GM21515 (cell line): ENCODE data around the gene CROCC2.

Source experiments
- ATAC-seq: cut with Tn5 transposase; IDR thresholded peaks from one replicate; pipeline ENCODE4 v1.9.1; 2021; ENCODE audit not compliant: unreplicated experiment

CROCC2 gene

DNA sequence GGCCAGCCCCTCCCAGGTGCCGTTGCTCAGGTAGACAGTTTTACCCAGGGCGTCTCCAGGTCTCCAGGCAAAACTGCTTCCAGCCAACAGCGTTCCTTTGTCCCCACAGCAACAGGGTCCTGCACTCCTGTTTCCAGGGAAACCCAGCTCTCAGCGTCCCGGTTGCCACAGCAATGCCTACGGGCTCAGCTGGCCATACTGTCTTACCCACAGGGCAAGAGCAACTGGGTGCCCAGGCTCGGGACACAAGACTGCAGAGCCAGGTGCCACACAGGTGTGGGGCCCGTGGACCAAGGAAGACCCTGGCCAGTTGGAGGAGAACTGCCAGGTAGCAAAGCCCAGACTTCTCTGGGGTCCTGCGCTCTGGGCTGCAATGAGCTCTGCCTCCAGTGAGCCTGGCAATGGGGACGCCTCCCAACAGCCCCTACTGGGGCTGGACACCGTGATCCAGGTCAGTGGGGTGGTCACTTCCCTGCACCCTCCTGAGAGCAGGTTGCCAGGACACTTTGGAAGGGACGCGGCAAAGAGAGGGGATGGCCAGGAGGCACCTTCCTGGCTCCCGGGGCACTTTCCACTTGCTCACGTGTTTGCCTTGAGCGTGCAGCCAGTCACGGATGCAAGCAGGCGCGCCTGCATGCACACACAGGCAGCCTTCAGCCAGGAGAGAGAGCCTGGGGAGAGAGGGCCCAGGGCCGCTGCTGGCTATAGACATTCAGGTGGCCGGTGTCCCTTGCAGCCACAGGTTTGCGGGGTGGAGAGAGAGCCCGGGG lies at the start of gene CROCC2:
TSS of gene CROCC2 (plus strand) at position 196 of the 770 bp plus-strand sequence. CDS start at position 374, 178 bp downstream.
- no peak for ATAC-seq

DNA sequence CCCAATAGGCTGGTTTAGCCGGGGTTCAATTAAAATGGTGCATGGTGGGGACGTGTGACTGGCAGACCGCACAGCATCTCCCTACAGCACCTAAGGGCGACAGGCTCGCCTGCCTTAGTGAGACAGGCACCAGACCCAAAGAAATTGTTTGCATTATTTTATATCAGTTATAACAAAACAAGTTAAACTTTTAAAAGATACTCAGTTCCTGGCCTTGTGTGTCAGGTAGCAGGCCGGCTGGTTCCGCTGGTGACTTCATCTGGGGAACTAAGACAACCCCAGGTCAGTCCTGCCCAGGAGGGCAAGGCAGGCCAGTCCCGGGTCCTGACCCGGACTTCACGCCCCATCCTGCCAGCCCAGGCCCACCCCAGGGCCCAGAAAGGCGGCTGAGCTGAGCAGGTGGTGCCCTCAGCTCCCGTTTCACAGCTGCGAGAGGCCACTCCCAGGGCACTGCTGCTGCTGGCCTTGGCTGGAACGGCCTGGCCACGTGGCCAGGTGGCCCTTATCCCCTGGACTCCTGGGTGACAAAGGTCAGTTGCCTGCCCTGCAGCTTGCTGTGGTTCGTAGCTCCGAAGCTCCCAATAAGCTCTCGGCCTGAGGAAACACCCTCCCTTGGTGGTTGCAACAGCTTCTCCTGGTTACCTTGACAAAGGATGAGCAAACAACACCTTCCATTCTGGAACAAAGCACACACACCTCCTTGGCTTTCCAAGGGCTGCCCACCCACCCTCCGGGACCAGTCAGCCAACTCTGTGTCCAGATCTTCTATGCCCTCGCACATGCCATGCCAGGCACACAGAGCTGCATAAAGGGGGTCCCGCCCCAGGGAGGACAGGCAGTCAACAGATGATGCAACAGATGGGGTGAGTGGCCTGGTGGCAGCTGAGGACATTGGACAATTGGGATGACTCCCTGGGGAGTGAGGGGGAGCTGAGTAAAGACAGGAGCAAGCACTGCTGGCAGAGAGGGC lies 48.8 kb upstream of the CROCC2 start:
- ATAC-seq, result no peak

DNA sequence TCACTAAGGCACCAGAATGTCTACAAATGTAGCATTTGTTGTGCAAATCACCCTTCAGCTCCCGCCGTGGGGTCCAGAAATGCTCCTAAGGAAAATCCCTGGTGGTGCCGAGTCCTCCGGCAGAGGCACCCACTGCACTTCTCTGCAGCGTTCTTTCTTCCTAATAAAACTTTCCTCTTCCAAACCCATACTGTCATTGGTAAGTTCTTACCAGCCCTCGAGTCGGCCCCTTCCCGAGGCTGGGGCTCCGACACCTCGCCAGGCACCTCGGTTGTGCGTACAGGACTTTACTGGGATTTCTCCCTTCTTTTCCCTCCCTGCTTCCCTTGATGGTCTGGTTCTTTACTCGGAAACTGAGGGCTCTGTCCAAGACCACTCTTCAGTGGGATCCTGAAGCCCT lies 47.8 kb upstream of the CROCC2 start:
- no peak for ATAC-seq

DNA sequence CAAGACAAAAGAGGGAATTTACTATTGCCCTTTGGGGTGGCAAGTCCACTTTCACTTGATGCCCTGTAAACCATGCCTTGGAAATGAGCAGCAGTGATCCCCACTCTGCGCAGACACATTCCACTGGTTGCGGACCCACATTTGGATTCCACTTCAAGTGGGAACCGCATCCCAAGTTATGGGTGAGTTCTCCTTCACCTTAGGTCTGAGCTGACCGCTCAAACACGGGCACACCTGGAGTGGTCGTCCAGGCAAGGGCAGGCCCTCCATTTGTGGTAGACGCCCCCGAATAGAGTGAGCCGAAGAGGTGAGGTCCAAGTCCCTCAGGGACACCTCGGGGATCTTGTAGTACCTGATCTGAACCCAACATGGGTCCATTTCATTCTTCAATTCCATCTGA lies 47.3 kb upstream of the CROCC2 start:
- no peak for ATAC-seq

DNA sequence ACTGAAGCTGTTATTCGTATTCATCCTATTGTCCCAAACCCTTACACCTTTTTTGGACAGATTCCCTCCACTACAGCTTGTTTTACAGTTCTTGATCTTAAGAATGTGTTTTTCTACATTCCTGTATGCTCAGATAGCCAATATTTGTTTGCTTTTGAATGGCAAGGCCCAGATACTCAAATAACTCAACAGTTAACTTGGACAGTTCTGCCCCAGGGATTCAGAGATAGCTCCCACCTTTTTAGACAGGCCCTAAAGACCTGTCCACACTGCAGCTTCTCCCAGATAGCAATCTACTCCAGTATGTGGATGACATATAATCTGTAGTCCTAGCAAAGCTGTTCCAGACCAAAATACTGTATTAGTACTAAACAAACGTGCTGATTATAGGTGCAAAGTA lies 44.6 kb upstream of the CROCC2 start:
- ATAC-seq, result no peak

DNA sequence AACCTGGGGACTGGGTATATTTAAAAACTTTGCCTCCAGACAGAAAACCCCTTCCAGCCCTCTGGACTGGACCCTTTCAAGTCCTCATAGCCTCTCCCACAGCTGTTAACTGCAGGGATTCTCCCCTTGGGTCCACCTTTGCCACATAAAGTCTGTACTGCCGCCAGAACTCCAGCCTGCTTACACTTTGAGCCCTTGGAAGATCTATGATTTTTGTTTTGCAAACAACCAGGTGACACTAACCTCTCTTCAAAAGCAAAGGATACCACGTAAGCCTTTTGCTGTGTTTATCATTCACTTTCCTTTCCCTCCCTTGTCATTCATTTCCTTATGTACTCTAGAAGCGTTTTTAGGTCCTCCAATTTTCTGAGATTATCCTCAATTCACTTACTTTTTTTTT lies 41.7 kb upstream of the CROCC2 start:
- no peak for ATAC-seq

DNA sequence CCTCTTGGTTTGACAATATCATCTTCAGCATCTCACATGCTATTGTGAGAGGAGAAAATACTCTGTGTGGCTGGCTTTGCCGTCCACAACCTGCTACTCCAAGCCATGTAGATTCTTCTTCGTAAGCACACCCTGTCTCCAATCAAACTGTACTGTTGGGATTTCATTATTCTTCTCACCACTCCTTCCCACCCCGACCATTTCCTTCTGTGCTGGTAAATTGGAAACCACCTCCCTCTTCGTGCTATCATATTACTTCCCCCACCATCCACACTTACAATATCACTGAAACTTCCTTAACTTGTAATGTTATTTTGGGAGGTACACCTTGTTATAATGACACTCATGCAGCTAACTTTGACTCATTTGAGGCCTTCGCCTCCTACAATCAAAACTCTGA lies 40.7 kb upstream of the CROCC2 start:
- ATAC-seq, result no peak

DNA sequence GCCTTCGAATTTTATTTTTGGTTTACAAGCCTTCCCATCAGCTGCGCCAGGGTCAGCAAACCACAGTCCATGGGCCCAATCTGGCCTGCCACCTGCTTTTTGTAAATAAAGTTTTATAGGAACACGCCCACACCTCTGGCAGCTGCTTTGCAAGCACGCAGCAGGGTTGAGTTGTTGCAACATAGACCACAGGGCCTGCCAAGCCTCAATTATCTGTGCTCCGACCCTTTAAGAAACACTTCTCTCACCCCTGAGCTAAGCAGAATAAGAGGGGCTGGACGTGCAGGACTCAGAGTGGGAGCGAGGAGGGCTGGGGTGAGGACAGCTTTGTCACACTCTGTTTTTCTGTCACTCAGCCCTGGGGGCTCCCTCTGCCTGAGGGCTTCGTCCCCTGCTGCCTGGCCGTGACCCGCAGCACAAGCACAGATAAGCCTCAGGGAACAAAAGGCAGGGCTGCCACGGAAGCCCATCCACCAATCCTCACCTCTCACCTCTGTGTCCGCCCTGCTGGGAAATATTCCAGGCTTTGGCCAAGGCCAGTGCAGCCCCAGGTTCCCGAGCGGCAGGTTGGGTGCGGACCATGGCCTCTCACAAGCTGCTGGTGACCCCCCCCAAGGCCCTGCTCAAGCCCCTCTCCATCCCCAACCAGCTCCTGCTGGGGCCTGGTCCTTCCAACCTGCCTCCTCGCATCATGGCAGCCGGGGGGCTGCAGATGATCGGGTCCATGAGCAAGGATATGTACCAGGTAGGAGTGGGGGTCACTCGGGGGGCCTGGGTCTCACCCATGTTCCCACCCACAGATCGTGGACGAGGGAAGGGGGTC lies 37.6 kb upstream of the CROCC2 start, which contains the start of gene AGXT:
TSS of gene AGXT (plus strand) at position 539 of the 823 bp plus-strand sequence. CDS start at position 581, 42 bp downstream.
- ATAC-seq, result no peak

DNA sequence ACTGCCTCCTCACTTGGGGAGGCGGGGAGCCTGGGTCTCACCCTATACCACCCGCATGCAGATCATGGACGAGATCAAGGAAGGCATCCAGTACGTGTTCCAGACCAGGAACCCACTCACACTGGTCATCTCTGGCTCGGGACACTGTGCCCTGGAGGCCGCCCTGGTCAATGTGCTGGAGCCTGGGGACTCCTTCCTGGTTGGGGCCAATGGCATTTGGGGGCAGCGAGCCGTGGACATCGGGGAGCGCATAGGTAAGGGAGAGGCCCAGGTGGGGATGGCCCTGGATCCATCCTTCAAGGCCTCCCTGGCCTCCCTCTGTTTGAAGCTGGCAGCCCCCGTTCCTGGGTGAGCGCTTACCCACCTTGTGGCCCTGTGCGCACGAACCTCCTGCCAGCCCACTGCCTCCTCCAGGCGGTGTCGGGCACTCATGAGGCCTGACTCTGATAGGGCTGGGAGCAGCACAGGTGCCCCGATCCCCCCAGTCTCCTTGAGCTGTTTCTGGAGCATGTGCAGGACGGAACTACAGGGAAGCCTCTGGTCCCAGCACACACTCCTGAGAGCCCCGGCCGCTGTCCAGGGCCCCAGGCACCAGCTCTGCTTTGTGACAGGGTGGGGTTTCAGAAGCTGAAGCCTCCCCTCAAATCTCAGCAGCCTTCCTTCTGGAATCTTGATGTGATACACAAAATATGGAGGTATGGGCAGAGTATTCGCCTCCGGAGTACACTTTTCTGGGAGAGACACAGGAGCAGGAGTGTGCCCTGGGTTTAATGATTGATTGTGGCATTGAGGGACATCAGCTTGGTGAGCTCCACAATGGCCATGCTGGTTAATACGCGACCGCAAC lies 36.8 kb upstream of the CROCC2 start:
- ATAC-seq, result no peak

DNA sequence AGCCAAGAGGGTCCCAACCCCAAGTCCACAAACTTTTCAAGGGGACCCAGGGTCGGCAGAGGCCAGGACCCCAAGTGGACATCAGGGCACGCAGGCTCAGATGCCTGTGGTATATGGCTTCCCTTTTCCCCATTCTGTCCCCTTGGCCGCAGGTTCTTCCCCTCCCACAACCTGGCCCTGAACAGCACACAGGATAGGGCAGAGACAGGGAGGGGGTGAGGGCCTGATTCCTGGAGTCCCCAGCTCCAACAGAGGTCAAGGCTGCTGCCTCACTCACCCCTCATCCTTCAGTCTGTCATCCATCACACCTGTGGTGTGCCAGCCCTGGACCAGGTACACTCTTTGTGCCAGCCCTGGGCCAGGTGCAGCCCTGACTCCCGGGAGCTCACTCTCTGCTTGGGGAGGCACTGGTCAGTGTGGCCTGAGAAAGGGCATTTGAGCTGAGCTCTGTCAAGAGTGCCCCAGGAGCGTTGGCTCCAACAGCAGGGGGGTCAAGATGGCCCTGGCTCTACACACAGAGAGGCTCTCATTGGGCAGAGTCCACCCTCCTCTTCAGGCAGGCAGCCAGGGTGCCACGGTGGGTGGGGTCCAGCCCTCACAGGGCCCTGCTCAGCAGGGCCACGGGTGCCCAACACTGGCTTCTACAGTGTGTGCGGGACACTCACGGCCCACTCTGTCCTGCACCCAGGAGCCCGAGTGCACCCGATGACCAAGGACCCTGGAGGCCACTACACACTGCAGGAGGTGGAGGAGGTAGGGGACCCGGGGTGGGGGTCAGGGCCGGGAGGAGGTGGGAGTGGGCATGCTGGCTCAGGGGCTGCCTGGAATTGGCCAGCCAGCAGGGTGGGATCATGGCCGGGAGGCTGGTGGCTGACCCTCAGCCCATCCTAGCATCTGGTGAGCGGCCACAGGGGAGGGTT lies 35.9 kb upstream of the CROCC2 start:
- no peak for ATAC-seq

DNA sequence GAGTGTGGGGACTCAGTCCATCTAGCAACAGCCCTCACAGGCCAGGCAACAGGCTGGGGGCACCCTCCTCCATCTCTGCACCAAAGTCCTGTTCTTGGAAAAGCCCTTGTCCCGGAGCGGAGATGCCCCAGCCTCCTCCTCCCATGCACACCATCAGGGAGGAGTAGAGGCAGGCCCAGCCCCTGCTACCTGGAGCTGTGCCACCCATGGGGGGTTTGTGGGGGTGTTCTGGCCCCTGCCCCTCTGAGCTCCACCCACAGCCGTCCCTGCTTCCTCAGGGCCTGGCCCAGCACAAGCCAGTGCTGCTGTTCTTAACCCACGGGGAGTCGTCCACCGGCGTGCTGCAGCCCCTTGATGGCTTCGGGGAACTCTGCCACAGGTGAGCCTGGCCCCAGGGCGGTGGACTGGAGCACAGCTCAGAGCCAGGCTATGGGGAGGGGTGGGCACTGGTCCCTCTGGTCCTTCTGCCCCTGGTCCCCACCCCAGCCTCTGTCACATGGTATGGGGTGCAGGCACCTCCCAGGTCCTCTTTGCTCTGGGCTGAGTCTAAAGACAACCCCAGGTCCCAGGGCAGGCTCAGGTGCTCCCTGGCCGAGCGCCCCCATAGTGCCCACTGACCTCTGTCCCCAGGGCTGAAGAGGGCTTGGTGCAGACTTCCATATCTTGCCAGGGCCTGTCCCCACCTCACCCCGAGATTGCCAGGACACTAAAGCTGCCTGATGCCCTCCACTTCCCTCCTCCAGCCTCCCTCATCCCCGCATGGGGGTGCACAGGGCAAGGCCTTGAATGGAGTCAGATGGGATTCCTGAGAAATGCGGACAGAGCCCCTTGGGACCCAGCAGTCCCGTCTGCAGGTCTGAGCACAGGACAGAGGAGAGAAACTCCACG lies 34.8 kb upstream of the CROCC2 start:
- no peak for ATAC-seq

DNA sequence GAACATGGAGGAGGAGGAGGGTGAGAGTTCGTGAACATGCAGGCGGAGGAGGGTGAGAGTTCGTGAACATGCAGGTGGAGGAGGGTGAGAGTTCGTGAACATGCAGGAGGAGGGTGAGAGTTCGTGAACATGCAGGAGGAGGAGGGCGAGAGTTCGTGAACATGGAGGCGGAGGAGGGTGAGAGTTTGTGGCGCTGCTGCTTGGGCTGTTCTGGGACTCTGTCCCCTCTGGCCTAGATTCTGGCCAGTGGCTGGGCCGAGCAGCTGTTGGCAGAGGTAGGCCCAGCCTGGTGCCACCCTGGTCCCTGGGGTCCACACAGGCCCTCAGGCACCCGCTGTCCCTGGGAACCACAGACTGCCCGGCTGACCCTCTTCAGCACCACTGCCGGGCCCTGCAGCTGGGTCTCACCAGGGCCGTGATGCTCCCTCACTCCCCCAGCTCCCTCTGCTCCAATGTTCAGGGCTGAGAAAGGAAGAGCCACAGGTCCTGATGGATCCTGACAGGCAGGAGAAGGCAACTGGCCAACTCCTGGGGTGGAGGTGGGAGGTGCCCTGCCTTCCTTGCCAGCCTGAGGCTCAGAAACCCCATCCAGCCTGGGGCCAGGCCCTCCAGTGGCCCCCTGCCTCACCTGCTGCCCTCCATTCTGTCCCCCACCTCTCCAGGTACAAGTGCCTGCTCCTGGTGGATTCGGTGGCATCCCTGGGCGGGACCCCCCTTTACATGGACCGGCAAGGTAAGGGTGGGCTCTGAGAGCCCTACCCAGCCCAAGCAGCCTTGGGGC lies 33.6 kb upstream of the CROCC2 start:
- no peak for ATAC-seq

DNA sequence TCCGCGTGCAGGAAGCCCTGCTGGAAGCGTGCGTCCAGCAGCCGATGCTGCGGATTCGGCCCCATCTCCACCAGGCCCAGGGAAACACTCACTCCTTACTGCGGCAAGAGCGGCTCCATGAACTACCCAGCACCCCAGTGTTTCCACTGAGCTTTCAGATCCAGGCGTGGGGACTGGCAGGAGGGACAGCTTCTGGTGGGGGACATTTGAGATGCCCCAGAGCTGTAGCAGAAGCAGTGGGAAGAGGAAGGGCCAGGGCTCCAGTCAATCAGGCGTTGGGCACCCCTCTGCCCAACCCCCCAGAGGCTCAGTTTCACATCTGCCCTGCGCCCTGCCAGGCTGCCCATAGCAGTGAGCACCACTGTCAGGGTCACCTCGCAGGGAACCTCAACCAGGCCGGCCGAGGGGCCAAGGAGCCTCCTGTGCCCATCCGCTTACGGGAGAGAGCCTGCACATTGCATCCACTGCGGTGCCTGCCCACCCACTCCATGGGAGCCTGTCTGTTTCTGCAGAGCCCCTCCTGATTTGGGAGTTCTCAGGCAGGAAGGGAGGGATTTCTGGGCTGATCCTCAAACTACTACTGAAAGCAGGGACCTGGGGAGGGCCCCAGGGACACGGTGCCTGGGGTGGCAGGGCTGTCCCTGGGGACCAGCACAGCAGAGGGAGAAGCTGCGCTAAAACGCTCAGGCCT lies 32.9 kb upstream of the CROCC2 start:
- ATAC-seq, result no peak

DNA sequence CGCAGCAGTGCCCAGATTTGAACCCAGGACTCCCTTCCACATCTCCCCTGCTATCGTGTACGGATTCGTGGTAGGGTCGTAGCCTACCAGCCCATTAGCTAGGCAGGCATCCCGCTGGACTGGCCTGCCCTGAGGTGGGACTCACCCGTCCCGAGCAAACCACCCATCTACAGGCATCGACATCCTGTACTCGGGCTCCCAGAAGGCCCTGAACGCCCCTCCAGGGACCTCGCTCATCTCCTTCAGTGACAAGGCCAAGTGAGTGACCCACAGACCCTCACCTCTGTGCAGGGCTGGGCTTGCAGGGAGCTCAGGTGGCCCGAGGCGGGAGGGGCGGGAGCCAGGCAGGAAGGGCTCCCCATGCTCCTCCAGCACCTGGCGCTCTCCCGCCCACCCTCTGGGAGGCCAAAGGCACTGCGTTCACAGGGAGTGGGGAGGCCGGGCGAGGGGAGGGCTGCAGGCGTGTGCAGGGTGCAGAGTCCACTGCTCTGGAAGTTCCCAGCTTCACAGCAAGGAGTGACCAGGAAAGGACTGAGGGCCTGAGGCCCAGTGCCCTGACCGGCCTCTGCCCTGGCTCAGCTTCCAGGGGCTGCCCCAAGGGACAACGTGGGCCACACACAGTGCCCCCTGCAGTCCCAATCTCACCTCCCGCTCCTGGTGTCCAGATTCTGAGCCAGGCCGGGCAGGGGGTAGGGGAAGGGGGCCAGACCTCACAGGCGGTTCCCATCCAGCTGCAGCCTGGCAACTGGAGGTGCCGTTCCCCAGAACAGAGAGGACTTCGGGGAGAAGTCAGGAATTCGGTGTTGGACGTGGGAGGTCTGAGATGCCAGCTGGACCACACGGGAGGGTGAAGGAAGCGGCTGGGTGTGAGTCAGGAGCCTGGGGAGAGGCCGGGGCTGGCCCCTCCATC lies 32.1 kb upstream of the CROCC2 start:
- ATAC-seq, result no peak

DNA sequence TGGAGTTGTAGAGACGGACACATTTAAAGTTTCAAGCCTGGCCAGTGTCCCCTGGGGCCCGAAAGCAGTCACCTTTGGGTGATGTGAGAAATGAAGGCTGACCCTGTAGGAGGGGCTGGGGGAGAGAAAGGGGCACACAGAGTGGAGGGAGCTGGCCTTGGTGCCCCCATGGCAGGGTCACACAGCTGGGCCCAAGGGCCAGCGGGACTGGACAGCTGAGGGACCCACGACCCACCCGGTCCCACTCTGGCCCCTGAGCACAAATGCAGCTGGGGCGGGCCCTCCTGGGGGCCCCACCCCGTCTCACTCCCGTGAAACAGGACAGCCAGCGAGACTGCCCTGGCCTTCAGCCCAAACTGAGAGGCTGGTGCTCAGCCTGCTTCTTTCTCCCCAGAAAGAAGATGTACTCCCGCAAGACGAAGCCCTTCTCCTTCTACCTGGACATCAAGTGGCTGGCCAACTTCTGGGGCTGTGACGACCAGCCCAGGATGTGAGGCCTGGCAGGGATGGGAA lies 31.4 kb upstream of the CROCC2 start:
- ATAC-seq, result no peak
